Testis (tissue), 3 donors: Measurements from ENCODE around the gene STX17. TPM values are rescaled to one million over a fixed set of nuclear protein-coding genes. Genes with fewer than 3 reads are reported as not detected.

ENCODE experiments used
- DNase-seq: peaks from one replicate; pipeline ENCODE4 v3.0.0-alpha.2; 2019
- H3K27ac ChIP-seq, 2 donors: fragments of 200-600 bp; sonication (generic); one replicate each; pipeline ENCODE4 v1.5.1; 2019
- H3K27me3 ChIP-seq: fragments of 200-600 bp; sonication (generic); one replicate; pipeline ENCODE4 v1.5.1; 2019
- H3K36me3 ChIP-seq: fragments of 200-600 bp; sonication (generic); one replicate; pipeline ENCODE4 v1.5.1; 2017; ENCODE audit warnings: low read depth; ENCODE audit errors: missing control alignments
- H3K4me1 ChIP-seq: fragments of 200-600 bp; sonication (generic); one replicate; pipeline ENCODE4 v1.5.1; 2019
- H3K4me3 ChIP-seq, 2 donors: fragments of 200-600 bp; sonication (generic); one replicate each; pipeline ENCODE4 v1.5.1; 2017 to 2019
- H3K9me3 ChIP-seq: fragments of 200-600 bp; sonication (generic); one replicate; pipeline ENCODE4 v1.5.1; 2017
- CTCF ChIP-seq, 3 experiments: fragments of 450-650 bp in 2 of 3; fragments of 200-600 bp in 1 of 3; sonication (generic) in 1 of 3; IDR thresholded peaks; one replicate each; pipeline ENCODE4 v1.5.1; 2016 to 2019; ENCODE audit warnings: antibody characterized with exemption in 3 of 3, mild to moderate bottlenecking in 2 of 3, moderate library complexity in 1 of 3
- POLR2A ChIP-seq: fragments of 450-650 bp; IDR thresholded peaks from one replicate; pipeline ENCODE4 v1.6.1; 2017; ENCODE audit warnings: antibody characterized with exemption, mild to moderate bottlenecking, moderate library complexity
- WGBS, 2 donors: methylation state at CpG; one replicate each; pipeline ENCODE4 v1.1.5; 2018; 5-methylcytosine and 5-hydroxymethylcytosine counted together
- intact Hi-C: fragments of 100-400 bp; cut with DNase I; formaldehyde crosslinking; loops from one replicate; pipeline ENCODE4 v1.15.1; 2023; ENCODE audit warnings: low total_unique reads
- polyA plus RNA-seq: library from polyadenylated mRNA; stranded (reverse); fragments of 350-450 nt; fragmentation: Illumina TruSeq; extraction: RNeasy Lipid Tissue Mini Kit (QIAGEN cat#74804); gene quantifications from one replicate; pipeline ENCODE4 v1.2.3, GENCODE V29; 2014; ENCODE audit warnings: low read depth, low replicate concordance; ENCODE audit not compliant: insufficient read depth
- total RNA-seq, 2 donors: library from RNA; depleted of rRNA; stranded (reverse); fragments of >200 nt; gene quantifications; one replicate each; pipeline ENCODE4 v1.2.3, GENCODE V29; 2016

Gene STX17
- total and polyA plus RNA-seq, 3 donors from 2014 or later: 24.2 to 60.6 (median 38.8) TPM

DNA sequence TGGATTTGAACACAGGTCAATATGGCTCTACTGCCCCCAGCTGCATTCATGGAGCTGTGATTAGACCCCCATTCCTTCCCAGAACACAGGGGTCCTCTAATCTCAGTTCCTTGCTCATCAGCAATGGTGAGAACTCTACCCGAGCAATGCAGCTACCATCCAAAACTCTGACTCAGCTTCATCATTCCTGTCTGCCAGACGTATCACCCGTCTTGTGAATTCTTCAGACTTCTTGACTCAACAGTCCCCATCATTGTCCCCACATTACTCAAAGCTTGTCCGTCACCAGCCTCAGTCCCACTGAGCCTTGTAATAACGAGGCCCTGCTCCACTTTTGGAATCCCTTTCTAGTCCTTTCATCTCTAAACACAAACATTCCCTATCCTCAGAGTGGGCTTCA lies 36.3 kb upstream of the STX17 start:
- intact Hi-C loops: no loop called here
- Histone ChIP-seq H3K9me3 (no peaks in the 10 kb centered on the region), H3K4me3 (no peak overlapping the region), H3K27me3 (no peaks in the 10 kb centered on the region), H3K4me1 (no peaks in the 10 kb centered on the region), H3K27ac (no peak overlapping the region), H3K36me3 (no peaks in the 10 kb centered on the region)
- 89 to 90% methylated on average over 5 of the region's 5 CpGs for WGBS, 2 donors
- TF ChIP-seq POLR2A: no peak
- TF ChIP-seq CTCF (IDR thresholded peaks at IDR 0.05): no peak
- DNase-seq: no peak

DNA sequence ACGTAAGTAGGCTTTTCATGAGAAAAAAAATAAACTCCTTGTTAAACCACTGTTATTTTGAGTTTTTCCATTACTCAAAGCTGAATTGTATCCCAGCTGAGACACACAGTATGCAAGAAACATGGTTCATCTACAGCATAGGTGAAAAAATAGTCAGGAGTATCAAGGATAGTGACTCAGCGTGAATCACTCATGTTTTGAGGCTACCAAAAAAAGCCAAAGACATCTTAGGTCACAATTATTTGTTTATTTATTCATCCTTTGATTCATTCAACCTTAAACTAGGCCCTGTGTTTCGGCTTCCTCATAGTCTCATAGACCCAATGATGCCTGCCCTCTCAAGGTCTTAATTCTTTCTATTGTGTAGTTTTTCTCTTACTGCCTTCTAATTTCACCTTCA lies 32.9 kb upstream of the STX17 start:
- H3K27ac ChIP-seq: no peak overlapping the region
- TF ChIP-seq CTCF (IDR thresholded peaks at IDR 0.05) (no peak), POLR2A (no peak)
- H3K36me3 ChIP-seq: no peaks in the 10 kb centered on the region
- WGBS, 2 donors: 92 to 97% methylated on average over 3 of the region's 3 CpGs
- no peaks in the 10 kb centered on the region for H3K27me3 ChIP-seq
- intact Hi-C loops: no loop called here
- no peak overlapping the region for H3K4me3 ChIP-seq
- H3K4me1 ChIP-seq: no peaks in the 10 kb centered on the region
- no peaks in the 10 kb centered on the region for H3K9me3 ChIP-seq
- DNase-seq: no peak

- TF ChIP-seq POLR2A (no peak), CTCF (IDR thresholded peaks at IDR 0.05) (no peak)
- no peak overlapping the region for H3K27ac ChIP-seq
- no peaks in the 10 kb centered on the region for H3K4me1 ChIP-seq
- no peaks in the 10 kb centered on the region for H3K27me3 ChIP-seq
- H3K4me3 ChIP-seq: no peak overlapping the region
- 89 to 95% methylated on average over 4 of the region's 4 CpGs for WGBS, 2 donors
- intact Hi-C loops: no loop called here
- H3K36me3 ChIP-seq: no peaks in the 10 kb centered on the region
- no peaks in the 10 kb centered on the region for H3K9me3 ChIP-seq
- DNase-seq: no peak
Measured at GRCh38 chr9:99873943-99874584, 32.4 kb upstream of the STX17 start.

- Histone ChIP-seq H3K27ac (no peak overlapping the region), H3K4me1 (no peaks in the 10 kb centered on the region), H3K9me3 (no peaks in the 10 kb centered on the region), H3K4me3 (no peak overlapping the region), H3K36me3 (no peaks in the 10 kb centered on the region), H3K27me3 (no peaks in the 10 kb centered on the region)
- WGBS, 2 donors: 87 to 96% methylated on average over 2 of the region's 2 CpGs
- no peak for DNase-seq
- intact Hi-C loops: no loop called here
- TF ChIP-seq CTCF (IDR thresholded peaks at IDR 0.05) (no peak), POLR2A (no peak)
Measured at GRCh38 chr9:99876190-99876589, 30.3 kb upstream of the STX17 start.

GRCh38 chr9:99878651-99879050 lies 27.8 kb upstream of the STX17 start:
- Histone ChIP-seq H3K9me3 (no peaks in the 10 kb centered on the region), H3K4me1 (no peaks in the 10 kb centered on the region), H3K27me3 (no peaks in the 10 kb centered on the region), H3K27ac (no peak overlapping the region), H3K4me3 (no peak overlapping the region), H3K36me3 (no peaks in the 10 kb centered on the region)
- WGBS, 2 donors: 74 to 80% methylated on average over 2 of the region's 2 CpGs
- intact Hi-C loops: no loop called here
- no peak for TF ChIP-seq POLR2A
- TF ChIP-seq CTCF (IDR thresholded peaks at IDR 0.05): no peak
- DNase-seq: no peak
